ENCODE results near the gene GRIA3.

GRCh38 chrX:123138473-123138872, 45.6 kb upstream of the GRIA3 start:
- TF ChIP-seq EZH2 (IDR thresholded peaks at IDR 0.05; ENCODE audit: borderline replicate concordance, low read depth, low read length, poor library complexity, severe bottlenecking) (no peak), CTCF (conservative IDR thresholded peaks at IDR 0.05; ENCODE audit: low read depth, low read length) (no peak)
